NK-92 treated with Interleukin-12 subunit alpha and Interleukin-12 subunit beta, amount 100 ng/mL, for 24 hours (cell line): ENCODE results near the gene NUP153.
A peak's percentile ranks its signal among the peaks of the same experiment; 100 is the strongest.

Source experiments
- DNase-seq: peaks from one replicate; lab custom pipeline; 2025; lab: John Stamatoyannopoulos, UW

The NUP153 gene

GRCh38 chr6:17662585-17662984 lies 44.1 kb downstream of the NUP153 start:
- no peak for DNase-seq

- no peak for DNase-seq
Observed at GRCh38 chr6:17656644-17657043, 50.1 kb downstream of the NUP153 start.

- no peak for DNase-seq
Observed at GRCh38 chr6:17656092-17656491, 50.6 kb downstream of the NUP153 start.

DNA sequence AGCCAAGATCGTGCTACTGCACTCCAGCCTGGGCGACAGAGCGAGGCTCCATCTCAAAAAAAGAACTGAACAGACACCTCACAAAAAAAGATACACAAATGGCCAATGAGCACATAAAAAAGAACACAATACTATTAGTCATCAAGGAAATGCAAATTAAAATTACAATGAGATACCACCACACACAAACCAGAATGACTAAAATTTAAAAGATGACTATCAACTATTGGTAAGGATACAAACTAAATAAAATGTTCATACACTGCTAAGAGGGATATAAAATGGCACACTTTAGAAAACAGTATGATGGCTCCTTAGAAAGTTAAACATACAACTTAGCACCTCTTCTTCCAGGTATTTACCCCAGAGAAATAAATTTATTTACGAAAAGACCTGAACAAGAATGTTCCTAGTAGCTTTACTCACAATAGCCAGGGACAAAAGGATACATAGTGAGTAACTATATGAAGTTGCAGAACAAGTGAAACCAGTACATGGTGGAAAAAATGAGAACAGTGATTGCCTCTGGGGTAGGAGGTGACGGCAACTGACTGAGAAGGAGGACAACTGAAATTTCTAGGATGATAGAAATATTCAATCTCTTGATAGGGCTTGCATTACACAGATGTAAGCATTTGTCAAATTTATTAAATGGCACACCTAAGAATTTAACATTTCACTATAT lies 53.4 kb downstream of the NUP153 start:
- no peak for DNase-seq

DNA sequence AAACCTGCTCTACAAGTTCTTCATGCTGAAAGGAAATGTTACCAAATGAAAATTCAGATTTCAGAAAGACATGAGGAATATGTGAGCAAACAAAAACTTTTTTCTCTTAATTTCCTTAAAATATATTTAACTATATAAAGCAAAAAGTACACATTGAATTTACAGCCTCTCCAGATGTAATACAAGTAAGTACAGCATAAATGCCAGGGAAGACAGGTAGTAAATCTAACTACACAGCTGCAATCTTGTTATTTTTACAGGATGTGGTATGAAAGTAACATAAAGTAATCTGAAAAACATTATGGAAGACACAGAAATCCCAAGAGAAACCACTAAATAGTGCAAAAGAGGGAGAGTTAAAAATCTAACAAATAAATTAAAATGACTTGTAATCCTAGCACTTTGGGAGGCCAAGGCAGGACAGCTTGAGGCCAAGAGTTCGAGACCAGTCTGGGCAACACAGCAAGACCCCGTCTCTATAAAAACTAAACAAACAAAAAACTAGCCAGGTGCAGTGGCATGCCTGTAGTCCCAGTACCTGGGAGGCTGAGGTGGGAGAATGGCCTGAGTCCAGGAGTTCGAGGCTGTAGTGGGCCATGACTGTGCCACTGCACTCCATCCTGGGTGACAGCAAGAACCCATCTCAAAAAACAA lies 55.9 kb downstream of the NUP153 start:
- DNase-seq, result no peak

- no peak for DNase-seq
Observed at GRCh38 chr6:17648745-17649144, 58.0 kb downstream of the NUP153 start.

DNA sequence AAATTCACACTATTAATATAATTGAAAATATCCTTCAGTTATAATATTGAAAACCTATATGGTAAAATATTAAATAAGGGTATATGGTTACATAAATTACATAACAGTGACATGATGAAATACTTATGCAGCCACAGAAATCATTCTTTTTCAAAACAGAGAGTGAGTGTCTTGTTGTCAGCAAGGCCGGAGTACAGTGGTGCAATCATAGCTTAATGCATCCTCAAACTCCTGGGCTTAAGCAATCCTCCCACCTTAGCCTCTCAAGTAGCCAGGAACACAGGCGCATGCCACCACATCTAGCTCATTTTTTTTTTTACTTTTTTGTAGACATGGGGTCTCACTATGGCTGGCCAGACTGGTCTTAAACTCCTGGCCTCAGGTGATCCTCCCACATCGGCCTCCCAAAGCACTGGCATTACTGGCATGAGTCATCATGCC lies 66.2 kb downstream of the NUP153 start:
- no peak for DNase-seq

- no peak for DNase-seq
Observed at GRCh38 chr6:17638212-17638715, 68.5 kb downstream of the NUP153 start.

DNA sequence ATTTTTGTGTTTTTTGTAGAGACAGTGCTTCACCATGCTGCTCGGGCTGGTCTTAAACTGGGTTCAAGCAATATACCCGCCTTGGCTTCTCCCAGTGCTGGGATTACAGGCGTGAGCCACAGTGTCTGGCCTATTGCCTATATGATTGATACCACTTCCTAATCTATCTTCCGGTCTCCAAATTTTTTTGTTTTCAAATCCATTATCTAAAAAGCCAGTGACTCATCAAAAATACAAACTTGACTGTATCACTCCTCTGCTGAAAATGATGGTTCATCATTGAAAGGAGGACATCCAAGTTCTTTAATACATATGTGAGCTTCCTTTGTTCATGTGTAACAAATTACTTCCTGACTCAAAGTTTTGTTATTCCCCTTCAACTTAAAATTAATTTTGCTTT lies 71.2 kb downstream of the NUP153 start:
- no peak for DNase-seq

GRCh38 chr6:17633465-17634188 lies 73.1 kb downstream of the NUP153 start:
- peak; percentile 31 for DNase-seq

- no peak for DNase-seq
Observed at GRCh38 chr6:17632934-17633333, 73.8 kb downstream of the NUP153 start.

DNA sequence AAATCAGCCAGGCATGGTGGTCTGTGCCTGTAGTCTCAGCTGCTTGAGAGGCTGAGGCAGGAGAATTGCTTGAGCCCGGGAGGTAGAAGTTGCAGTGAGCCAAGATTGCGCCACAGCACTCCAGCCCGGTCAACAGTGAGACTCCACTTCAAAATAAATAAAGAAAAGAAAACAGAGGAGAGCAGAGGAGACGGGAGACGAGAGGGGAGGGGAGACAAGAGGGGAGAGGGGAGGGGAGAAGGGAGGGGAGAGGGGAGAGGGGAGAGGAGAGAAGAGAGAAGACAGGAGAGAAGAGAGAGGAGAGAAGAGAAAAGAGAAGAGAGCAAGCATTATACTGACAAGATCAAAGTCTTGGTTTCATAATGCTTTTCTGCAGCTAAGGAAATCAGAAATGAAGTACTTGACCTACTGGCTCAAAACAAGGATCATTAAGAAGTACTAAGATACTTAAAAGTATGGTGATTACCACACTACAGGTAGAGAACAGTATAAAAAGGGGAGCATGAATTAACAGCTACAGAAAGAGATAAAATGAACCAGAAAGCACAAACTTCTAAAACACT lies 76.1 kb downstream of the NUP153 start:
- no peak for DNase-seq

DNA sequence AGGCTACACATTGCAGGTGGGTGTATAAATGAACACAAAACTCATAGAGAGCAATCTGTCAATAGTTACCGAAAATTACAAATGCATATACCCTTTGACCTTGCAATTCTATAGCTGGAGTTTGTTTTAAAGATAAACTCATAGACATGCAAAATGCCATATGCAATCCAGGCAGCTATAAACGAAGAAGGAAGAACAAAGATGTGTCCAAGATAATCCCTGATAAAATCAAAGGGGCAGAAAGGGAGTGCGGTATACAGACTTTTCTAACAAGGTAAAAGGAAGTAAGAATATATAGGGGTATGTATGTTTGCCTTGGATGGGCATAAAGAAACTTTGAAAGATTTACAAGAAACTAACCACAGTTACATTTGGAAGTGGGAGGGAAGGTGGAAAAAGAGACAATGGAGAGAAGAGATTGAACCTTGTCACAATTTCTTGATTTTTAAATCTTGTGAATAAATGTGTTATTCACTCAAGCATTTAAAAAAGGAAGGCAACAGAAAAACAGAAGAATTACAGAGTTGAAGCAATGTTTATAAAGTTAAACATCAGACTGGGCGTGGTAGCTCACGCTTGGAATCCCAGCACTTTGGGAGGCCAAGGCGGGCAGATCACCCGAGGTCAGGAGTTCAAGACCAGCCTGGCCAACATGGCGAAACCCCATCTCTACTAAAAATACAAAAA lies 76.8 kb downstream of the NUP153 start:
- no peak for DNase-seq

DNA sequence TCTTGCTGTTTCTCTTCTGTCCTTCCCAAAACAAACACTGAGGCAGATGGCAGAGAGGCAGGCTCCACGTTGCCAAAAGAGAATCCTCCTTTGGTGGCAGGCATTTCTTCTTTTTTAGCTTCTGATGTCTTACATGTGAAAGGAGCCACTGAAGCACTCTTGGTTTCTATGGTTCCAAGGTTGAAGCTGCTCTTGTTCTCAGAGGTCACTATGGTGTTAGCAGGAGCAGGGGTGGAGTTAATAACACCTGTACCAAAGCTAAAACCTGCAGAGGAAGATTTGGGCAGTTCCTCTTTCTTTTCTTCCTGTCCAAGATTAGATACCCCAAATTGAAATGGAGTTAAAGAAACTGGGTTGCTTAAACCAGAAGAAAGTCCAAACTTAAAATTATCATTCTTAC lies 77.9 kb downstream of the NUP153 start:
- DNase-seq, result no peak

DNA sequence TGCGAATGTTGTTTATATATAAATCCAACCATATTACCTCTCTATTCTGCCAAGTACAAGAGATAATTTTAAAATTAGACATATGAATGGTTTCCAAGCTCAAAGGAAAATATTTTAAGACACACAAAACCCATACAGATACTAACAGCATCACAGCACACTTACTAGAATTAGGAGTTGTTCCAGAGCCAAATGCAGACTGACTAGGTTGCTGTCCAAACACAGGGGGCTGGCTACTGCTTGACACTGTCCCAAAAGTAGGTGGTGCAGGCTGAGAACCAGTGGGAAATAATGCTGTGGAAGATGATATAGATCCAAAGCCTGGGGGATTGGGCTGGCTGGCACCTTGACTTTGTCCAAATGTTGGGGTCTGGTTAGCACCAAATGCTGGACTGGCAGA lies 82.3 kb downstream of the NUP153 start:
- no peak for DNase-seq

- DNase-seq, result no peak
Observed at GRCh38 chr6:17622144-17622543, 84.6 kb downstream of the NUP153 start.

GRCh38 chr6:17621003-17621402 lies 85.7 kb downstream of the NUP153 start:
- DNase-seq, result no peak

GRCh38 chr6:17615794-17616193 lies 90.9 kb downstream of the NUP153 start:
- no peak for DNase-seq

GRCh38 chr6:17612048-17612447 lies 94.7 kb downstream of the NUP153 start:
- DNase-seq, result no peak

DNA sequence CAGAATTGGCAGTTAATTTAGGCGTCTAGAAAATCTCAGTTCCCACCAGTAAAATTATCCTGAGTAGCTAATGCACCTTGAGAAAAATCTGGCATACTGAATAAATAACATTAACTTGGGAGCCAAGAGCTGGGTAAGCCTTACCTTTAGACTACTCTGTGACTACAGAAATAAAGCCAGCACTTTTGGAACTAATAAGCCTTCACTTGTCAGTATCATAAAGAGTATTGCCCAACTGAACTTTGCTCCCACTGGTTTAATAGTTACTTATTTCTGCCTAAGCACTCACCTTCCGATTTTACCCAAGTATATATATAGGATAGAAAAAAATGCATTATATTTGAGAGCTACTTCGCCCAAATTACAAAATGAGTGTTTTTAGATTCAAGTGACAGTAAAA lies 95.9 kb downstream of the NUP153 start:
- DNase-seq, result no peak

DNA sequence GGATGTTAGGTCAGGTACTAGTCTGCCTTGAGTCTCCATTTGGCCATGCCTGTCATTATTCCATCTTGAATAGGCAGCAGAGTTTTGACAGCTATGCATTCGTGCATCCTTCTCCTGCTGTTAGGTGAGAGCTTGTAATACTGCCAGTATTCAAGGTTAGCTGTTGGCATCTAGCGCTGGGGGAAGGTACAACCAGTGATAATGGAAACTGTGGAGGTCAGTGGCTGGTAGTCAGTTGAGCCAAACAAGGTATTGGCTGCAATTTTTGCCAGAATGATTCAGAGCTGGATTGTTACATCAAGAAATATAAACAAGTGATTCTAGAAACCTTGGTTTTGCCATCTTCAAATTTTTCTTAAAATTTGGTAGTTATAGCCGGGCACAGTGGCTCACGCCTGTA lies 100.1 kb downstream of the NUP153 start:
- DNase-seq, result no peak

- no peak for DNase-seq
Observed at GRCh38 chr6:17602888-17603287, 103.8 kb downstream of the NUP153 start.
